Measurements from ENCODE around the gene MYO10.

- TF ChIP-seq CTCF (conservative IDR thresholded peaks at IDR 0.05), result no peak
- TF ChIP-seq ZFX (IDR thresholded peaks at IDR 0.05), result no peak
Observed at GRCh38 chr5:16854351-16854750, 81.7 kb downstream of the MYO10 start.

All from C4-2B (cell line).